ENCODE data around the gene CDKAL1. TPM values are rescaled to one million over a fixed set of nuclear protein-coding genes. Genes with fewer than 3 reads are reported as not detected.

The CDKAL1 gene
- total and polyA plus RNA-seq, 10 of the 15 experiments (the other 5 are each of a cell fraction or from before 2014, with no cell fraction given): 10.7 to 26.9 (median 17.3) TPM

DNA sequence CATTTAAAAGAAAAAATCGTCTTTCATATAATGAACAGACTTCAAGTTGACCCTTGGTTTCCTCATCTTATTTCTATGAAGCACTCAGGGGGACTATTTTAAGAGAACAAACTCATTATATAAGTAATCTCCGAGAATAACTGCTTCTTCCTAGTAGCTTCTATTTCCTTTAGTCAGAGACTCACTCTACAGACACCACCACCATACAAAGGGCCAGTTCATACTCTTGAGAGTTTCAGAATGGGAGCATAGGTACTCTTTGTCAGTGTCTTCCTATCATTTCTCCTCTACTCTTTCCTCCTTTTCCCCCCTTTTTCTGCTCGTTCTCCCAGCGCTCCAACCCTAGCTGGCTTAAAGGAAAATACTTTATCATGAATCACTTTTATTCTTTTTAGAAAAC, 104.9 kb downstream of the CDKAL1 start (continued):
- TF ChIP-seq, protein P1, sequence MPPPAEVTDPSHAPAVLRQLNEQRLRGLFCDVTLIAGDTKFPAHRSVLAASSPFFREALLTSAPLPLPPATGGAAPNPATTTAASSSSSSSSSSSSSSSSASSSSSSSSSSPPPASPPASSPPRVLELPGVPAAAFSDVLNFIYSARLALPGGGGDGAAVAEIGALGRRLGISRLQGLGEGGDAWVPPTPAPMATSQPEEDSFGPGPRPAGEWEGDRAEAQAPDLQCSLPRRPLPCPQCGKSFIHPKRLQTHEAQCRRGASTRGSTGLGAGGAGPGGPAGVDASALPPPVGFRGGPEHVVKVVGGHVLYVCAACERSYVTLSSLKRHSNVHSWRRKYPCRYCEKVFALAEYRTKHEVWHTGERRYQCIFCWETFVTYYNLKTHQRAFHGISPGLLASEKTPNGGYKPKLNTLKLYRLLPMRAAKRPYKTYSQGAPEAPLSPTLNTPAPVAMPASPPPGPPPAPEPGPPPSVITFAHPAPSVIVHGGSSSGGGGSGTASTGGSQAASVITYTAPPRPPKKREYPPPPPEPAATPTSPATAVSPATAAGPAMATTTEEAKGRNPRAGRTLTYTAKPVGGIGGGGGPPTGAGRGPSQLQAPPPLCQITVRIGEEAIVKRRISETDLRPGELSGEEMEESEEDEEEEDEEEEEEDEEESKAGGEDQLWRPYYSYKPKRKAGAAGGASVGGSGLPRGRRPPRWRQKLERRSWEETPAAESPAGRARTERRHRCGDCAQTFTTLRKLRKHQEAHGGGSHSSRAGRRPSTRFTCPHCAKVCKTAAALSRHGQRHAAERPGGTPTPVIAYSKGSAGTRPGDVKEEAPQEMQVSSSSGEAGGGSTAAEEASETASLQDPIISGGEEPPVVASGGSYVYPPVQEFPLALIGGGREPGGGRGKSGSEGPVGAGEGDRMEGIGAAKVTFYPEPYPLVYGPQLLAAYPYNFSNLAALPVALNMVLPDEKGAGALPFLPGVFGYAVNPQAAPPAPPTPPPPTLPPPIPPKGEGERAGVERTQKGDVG (CRISPR knock-in tag; IDR thresholded peaks at IDR 0.05): no peak
- TF ChIP-seq MEF2B (IDR thresholded peaks at IDR 0.05; ENCODE audit: partially characterized antibody, poor library complexity, severe bottlenecking) (no peak), NR2C2 (IDR thresholded peaks at IDR 0.05; ENCODE audit: borderline replicate concordance, control insufficient read depth, insufficient read length, low read depth) (no peak), GABPA (IDR thresholded peaks at IDR 0.05; ENCODE audit: low read depth) (no peak), BMI1 (IDR thresholded peaks at IDR 0.05; ENCODE audit: borderline replicate concordance) (no peak), BHLHE40 (IDR thresholded peaks at IDR 0.05; ENCODE audit: borderline replicate concordance in 1 of 2, low read depth in 2 of 2, low read length in 1 of 2) (no peak), ZNF217 (IDR thresholded peaks at IDR 0.05) (no peak), NR2C1 (IDR thresholded peaks at IDR 0.05) (no peak)
- TF ChIP-seq, protein P2, sequence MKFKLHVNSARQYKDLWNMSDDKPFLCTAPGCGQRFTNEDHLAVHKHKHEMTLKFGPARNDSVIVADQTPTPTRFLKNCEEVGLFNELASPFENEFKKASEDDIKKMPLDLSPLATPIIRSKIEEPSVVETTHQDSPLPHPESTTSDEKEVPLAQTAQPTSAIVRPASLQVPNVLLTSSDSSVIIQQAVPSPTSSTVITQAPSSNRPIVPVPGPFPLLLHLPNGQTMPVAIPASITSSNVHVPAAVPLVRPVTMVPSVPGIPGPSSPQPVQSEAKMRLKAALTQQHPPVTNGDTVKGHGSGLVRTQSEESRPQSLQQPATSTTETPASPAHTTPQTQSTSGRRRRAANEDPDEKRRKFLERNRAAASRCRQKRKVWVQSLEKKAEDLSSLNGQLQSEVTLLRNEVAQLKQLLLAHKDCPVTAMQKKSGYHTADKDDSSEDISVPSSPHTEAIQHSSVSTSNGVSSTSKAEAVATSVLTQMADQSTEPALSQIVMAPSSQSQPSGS (IDR thresholded peaks at IDR 0.05; ENCODE audit: low read length): no peak
